Measurements from ENCODE around the gene CCDC142. TPM values are rescaled to one million over a fixed set of nuclear protein-coding genes. Genes with fewer than 3 reads are reported as not detected.

CCDC142 gene
- total and polyA plus RNA-seq, 9 of the 15 experiments (the other 6 are each of a cell fraction or from before 2014, with no cell fraction given), result 0.55 to 11.7 (median 7.2) TPM

- TF ChIP-seq RREB1 (CRISPR knock-in tag; IDR thresholded peaks at IDR 0.05) (no peak), PPARD (CRISPR knock-in tag; IDR thresholded peaks at IDR 0.05) (no peak), ETV5 (CRISPR knock-in tag; IDR thresholded peaks at IDR 0.05; ENCODE audit: low read depth) (no peak), BRD9 (IDR thresholded peaks at IDR 0.05; ENCODE audit: low read depth, partially characterized antibody) (no peak), THRB (CRISPR knock-in tag; conservative IDR thresholded peaks at IDR 0.05) (no peak), ATF7 (IDR thresholded peaks at IDR 0.05) (peak; percentile 36), ZNF282 (CRISPR knock-in tag; IDR thresholded peaks at IDR 0.05) (no peak), BCOR (IDR thresholded peaks at IDR 0.05) (0 out of 2 replicates have a peak, but pooled peaks have one; percentile 7), TBP (optimal IDR thresholded peaks at IDR 0.05; ENCODE audit: low read depth, low read length) (peak; percentile 34), MAX (CRISPR knock-in tag; IDR thresholded peaks at IDR 0.05) (no peak), STAT5B (CRISPR knock-in tag; IDR thresholded peaks at IDR 0.05) (no peak), KAT8 (IDR thresholded peaks at IDR 0.05; ENCODE audit: low read depth) (no peak), CHD2 (IDR thresholded peaks at IDR 0.05; ENCODE audit: low read depth, low read length) (no peak), ZSCAN32 (CRISPR knock-in tag; IDR thresholded peaks at IDR 0.05) (no peak), ATF6 (CRISPR knock-in tag; IDR thresholded peaks at IDR 0.05) (peak; percentile 37; the same call in 1 of the 2 replicates), NCOA6 (IDR thresholded peaks at IDR 0.05) (no peak)
Measured at GRCh38 chr2:74440378-74441169, 42.2 kb downstream of the CCDC142 start (continued).

Data from K562 (cell line).